ENCODE results near the gene PTTG1IP.

GRCh38 chr21:44911384-44912157 lies 38.1 kb upstream of the PTTG1IP start:
- no peak for TF ChIP-seq EZH2 (IDR thresholded peaks at IDR 0.05)
- TF ChIP-seq POLR2AphosphoS5 (IDR thresholded peaks at IDR 0.05; ENCODE audit: borderline replicate concordance, low read depth, low read length): no peak
